HG03342 (cell line): ENCODE measurements around the gene GDPD4.

ENCODE experiments used
- ATAC-seq: cut with Tn5 transposase; IDR thresholded peaks from one replicate; pipeline ENCODE4 v1.9.1; 2021; ENCODE audit warnings: mild to moderate bottlenecking, moderate library complexity; ENCODE audit not compliant: unreplicated experiment

Gene GDPD4

GRCh38 chr11:77244277-77245027 lies 57.0 kb downstream of the GDPD4 start:
- ATAC-seq, result no peak

GRCh38 chr11:77236901-77237300 lies 64.6 kb downstream of the GDPD4 start:
- no peak for ATAC-seq

- no peak for ATAC-seq
Measured at GRCh38 chr11:77233011-77233410, 68.5 kb downstream of the GDPD4 start.

GRCh38 chr11:77232242-77232641 lies 69.2 kb downstream of the GDPD4 start:
- ATAC-seq, result no peak

- ATAC-seq, result no peak
Measured at GRCh38 chr11:77231800-77232199, 69.7 kb downstream of the GDPD4 start.

- no peak for ATAC-seq
Measured at GRCh38 chr11:77230878-77231605, 70.4 kb downstream of the GDPD4 start.

- ATAC-seq, result no peak
Measured at GRCh38 chr11:77223797-77224196, 77.7 kb downstream of the GDPD4 start.

- no peak for ATAC-seq
Measured at GRCh38 chr11:77217156-77217555, 84.3 kb downstream of the GDPD4 start.

- ATAC-seq, result no peak
Measured at GRCh38 chr11:77215106-77215505, 86.4 kb downstream of the GDPD4 start.

- ATAC-seq, result no peak
Measured at GRCh38 chr11:77214557-77214956, 86.9 kb downstream of the GDPD4 start.

- ATAC-seq, result no peak
Measured at GRCh38 chr11:77213589-77214428, 87.7 kb downstream of the GDPD4 start.

- no peak for ATAC-seq
Measured at GRCh38 chr11:77213029-77213579, 88.4 kb downstream of the GDPD4 start.

- ATAC-seq, result no peak
Measured at GRCh38 chr11:77212314-77213007, 89.0 kb downstream of the GDPD4 start.

- ATAC-seq, result no peak
Measured at GRCh38 chr11:77211594-77212251, 89.8 kb downstream of the GDPD4 start.

GRCh38 chr11:77211040-77211451 lies 90.4 kb downstream of the GDPD4 start:
- no peak for ATAC-seq

GRCh38 chr11:77209663-77210062 lies 91.8 kb downstream of the GDPD4 start:
- ATAC-seq, result no peak

GRCh38 chr11:77208535-77208934 lies 93.0 kb downstream of the GDPD4 start:
- no peak for ATAC-seq

GRCh38 chr11:77207618-77208313 lies 93.7 kb downstream of the GDPD4 start:
- ATAC-seq, result no peak

GRCh38 chr11:77207019-77207485 lies 94.4 kb downstream of the GDPD4 start:
- no peak for ATAC-seq
